Measurements from ENCODE around the gene THOC6.

THOC6 gene

DNA sequence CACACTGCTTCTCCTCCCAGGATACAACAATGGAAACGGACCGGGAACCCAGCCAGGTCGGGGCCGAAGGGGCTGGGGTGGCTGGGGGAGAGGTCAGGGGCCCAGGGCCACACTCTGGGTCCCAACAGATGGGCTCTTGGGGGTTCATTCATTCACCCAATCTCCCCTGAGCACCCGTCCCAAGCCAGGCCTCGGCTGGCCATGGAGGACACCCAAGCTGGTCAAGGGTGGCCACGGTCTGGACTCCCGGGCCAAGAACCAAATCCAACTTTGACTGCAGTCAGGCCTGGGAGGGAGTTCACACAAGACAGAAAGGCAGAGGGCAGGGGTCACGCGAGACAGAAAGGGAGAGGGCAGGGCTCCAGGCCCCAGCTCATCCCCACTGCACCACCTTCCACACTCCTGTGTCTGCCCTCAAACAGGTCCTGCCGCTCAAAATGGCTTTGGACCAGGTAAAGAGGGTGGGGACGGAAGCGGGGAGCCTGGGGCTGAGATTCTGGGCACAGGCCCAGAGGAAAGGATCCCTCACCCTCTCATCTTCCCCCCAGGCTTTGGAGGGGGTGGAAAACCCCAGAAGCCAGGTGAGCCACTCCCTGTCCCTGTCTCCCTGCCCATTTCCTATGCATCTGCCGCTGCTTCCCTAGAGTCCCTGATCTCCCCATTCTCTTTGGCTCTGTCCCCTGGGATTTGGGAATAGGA, 31.3 kb upstream of the THOC6 start:
- Histone ChIP-seq H3K4me3 (ENCODE audit: low read length) (no peak overlapping the region), H3K27me3 (ENCODE audit: insufficient read depth, low read length) (no peaks in the 10 kb centered on the region), H3K36me3 (ENCODE audit: insufficient read depth, low read length) (no peaks in the 10 kb centered on the region), H3K9ac (ENCODE audit: low read depth, low read length) (no peak overlapping the region), H3K27ac (ENCODE audit: low read depth, low read length) (no peak overlapping the region), H3K4me1 (ENCODE audit: insufficient read depth, low read length) (peaks cover 16% of the 10 kb centered on the region), H3K9me3 (ENCODE audit: insufficient read depth, low read depth, low read length) (no peaks in the 10 kb centered on the region)
- WGBS = 92% methylated on average over 11 of the region's 14 CpGs

DNA sequence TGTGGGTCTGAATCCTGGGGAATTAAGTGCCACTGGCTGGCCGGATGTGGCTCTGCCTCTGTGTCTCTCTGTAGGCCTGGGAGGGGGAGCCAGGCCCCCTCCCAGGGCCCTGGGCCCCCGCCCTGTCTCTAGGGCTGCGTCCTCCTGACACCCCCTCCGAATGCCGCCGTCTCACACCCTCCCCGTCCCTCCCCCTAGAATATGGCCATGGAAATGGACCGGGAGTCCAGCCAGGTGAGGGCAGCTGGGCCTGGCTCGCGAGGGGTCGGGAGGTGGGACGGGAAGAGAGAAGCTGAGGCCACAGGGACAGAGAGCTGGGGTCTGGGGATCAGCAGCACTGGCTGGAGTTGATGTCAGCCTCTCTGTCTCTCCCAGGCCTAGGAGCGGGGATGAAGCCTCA, 27.5 kb upstream of the THOC6 start:
- H3K9ac ChIP-seq (ENCODE audit: low read depth, low read length) = no peak overlapping the region
- H3K9me3 ChIP-seq (ENCODE audit: insufficient read depth, low read depth, low read length) = no peaks in the 10 kb centered on the region
- H3K36me3 ChIP-seq (ENCODE audit: insufficient read depth, low read length) = no peaks in the 10 kb centered on the region
- no peak overlapping the region for H3K4me3 ChIP-seq (ENCODE audit: low read length)
- no peaks in the 10 kb centered on the region for H3K27me3 ChIP-seq (ENCODE audit: insufficient read depth, low read length)
- WGBS = 86% methylated on average over 13 of the region's 13 CpGs
- H3K4me1 ChIP-seq (ENCODE audit: insufficient read depth, low read length) = no peaks in the 10 kb centered on the region
- no peak overlapping the region for H3K27ac ChIP-seq (ENCODE audit: low read depth, low read length)

DNA sequence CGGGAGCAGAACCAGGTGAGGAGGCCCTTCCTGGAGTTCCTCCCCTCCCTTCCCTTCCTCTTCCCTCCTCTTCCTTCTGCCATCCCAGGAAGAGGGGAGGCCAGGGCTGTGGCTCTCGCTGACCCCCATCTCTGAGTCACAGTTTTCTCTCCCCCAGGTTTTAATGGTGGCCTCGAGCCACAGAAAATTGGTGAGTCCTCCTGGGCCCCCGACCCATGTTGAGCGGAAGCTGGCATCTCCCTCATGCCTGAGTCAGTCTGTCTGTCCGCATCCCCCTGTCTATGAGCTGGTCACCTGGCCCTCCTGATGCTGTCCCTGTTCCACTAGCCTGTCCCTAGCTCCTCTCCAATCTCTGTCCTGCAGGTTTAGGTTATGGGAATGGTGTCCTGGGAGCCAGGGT, 23.9 kb upstream of the THOC6 start:
- no peak overlapping the region for H3K4me3 ChIP-seq (ENCODE audit: low read length)
- no peak overlapping the region for H3K27ac ChIP-seq (ENCODE audit: low read depth, low read length)
- H3K9me3 ChIP-seq (ENCODE audit: insufficient read depth, low read depth, low read length) = no peaks in the 10 kb centered on the region
- 92% methylated on average over 6 of the region's 6 CpGs for WGBS
- H3K9ac ChIP-seq (ENCODE audit: low read depth, low read length) = no peak overlapping the region
- no peaks in the 10 kb centered on the region for H3K27me3 ChIP-seq (ENCODE audit: insufficient read depth, low read length)
- no peaks in the 10 kb centered on the region for H3K36me3 ChIP-seq (ENCODE audit: insufficient read depth, low read length)
- no peaks in the 10 kb centered on the region for H3K4me1 ChIP-seq (ENCODE audit: insufficient read depth, low read length)

DNA sequence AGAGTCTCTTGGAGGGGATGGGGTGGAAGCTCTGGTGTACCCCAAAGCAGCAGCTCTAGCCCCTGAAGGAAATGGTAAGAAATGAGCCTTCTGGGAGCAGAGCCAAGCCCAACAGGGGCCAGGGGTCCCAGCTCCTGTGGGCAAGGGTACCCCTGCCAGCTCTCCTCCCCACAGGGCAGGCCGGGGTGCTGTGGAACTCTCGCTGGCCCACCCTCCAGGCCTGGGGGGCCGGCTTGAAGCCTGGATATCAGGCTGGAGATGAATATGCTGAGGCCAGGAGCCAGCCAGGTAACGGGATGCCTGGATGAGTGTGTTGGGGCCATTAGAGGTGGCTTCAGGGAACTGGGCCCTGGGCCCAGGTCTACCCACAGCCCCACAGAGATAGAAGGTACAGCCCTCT, 23.3 kb upstream of the THOC6 start:
- H3K4me1 ChIP-seq (ENCODE audit: insufficient read depth, low read length) = no peaks in the 10 kb centered on the region
- no peaks in the 10 kb centered on the region for H3K9me3 ChIP-seq (ENCODE audit: insufficient read depth, low read depth, low read length)
- no peak overlapping the region for H3K4me3 ChIP-seq (ENCODE audit: low read length)
- H3K27me3 ChIP-seq (ENCODE audit: insufficient read depth, low read length) = no peaks in the 10 kb centered on the region
- H3K9ac ChIP-seq (ENCODE audit: low read depth, low read length) = no peak overlapping the region
- no peaks in the 10 kb centered on the region for H3K36me3 ChIP-seq (ENCODE audit: insufficient read depth, low read length)
- WGBS = 90% methylated on average over 4 of the region's 4 CpGs
- H3K27ac ChIP-seq (ENCODE audit: low read depth, low read length) = no peak overlapping the region

DNA sequence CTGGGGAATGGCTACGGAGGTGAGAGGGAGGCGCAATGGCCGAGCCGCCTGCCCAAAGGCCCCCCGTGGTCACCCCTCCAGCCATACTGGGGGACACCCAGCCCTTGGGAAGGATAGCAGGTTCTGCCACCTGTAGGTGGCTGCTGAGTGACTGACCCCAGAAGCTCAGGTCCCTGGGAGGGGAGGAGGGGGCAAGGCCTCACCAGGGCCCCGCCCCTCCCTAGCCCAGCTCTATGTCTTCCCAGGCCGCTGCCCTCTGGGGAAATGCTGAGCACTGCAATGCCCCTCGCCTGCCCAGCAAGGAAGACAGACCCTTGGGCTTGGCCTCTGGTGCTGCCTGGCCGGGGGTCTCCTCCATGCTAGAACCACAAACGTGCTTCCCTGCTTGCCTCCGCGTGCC, 22.5 kb upstream of the THOC6 start:
- Histone ChIP-seq H3K4me1 (ENCODE audit: insufficient read depth, low read length) (peaks cover 4% of the 10 kb centered on the region; the same call in 1 of the 2 replicates), H3K27me3 (ENCODE audit: insufficient read depth, low read length) (no peaks in the 10 kb centered on the region), H3K9me3 (ENCODE audit: insufficient read depth, low read depth, low read length) (no peaks in the 10 kb centered on the region), H3K9ac (ENCODE audit: low read depth, low read length) (no peak overlapping the region), H3K27ac (ENCODE audit: low read depth, low read length) (no peak overlapping the region), H3K36me3 (ENCODE audit: insufficient read depth, low read length) (no peaks in the 10 kb centered on the region), H3K4me3 (ENCODE audit: low read length) (no peak overlapping the region)
- WGBS = 76% methylated on average over 12 of the region's 12 CpGs

DNA sequence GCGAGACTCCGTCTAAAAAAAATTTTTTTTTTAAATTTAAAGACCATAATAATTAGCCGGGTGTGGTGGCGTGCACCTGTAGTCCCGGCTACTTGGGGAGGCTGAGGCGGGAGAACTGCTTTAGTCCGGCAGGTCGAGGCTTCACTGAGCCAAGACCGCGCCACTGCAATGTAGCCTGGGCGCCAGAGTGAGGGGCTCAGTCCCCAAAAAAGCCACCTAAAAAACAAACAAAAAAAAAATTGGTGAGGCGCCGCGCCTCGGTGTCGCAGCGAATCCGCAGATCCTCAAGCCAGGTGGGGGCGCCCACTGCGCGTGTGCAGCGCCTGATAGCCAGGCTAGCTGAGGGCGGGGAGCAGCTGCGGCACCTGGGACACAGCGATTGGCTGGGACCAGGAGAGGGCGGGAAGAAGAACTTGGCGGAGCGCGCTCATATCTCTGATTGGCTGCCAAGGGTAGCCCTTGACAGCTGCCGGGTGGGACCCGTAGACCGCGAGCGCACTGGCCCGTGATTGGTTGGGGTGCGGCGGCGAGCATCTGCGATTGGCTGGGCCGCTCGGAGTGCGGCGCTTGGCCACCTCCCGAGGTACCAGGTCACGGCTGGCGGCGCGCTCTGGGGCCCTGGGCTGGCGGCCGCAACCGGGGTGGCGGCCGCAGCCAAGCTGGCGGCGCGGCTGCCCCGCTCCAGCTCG, 20.1 kb upstream of the THOC6 start:
- WGBS = 10% methylated on average over 58 of the region's 58 CpGs
- Histone ChIP-seq H3K4me1 (ENCODE audit: insufficient read depth, low read length) (peaks cover 24% of the 10 kb centered on the region), H3K27me3 (ENCODE audit: insufficient read depth, low read length) (no peaks in the 10 kb centered on the region), H3K9me3 (ENCODE audit: insufficient read depth, low read depth, low read length) (no peaks in the 10 kb centered on the region), H3K27ac (ENCODE audit: low read depth, low read length) (no peak overlapping the region), H3K4me3 (ENCODE audit: low read length) (peak overlapping the region; percentile 29; the same call in 1 of the 2 replicates), H3K36me3 (ENCODE audit: insufficient read depth, low read length) (no peaks in the 10 kb centered on the region), H3K9ac (ENCODE audit: low read depth, low read length) (no peak overlapping the region)

DNA sequence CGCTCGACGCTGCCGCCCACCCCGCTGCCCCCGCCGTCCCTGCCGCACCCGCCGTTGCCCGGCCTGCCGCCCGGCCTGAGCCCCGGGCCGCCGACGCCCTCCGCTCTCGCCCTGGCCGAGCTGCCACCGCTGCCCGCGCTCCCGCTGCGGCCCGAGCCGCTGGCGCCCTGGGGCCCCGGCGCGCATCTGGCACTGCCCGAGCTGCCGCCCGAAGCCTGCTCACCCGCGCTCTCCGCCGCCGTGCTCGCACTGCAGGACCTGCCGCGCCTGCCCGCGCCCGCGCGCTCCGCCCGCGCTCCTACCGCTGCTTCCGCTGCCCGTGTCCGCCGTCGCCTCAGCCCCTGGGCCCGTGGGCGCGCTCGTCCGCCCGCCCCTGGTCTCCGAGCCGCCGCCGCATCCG, 19.5 kb upstream of the THOC6 start:
- H3K9me3 ChIP-seq (ENCODE audit: insufficient read depth, low read depth, low read length) = no peaks in the 10 kb centered on the region
- H3K4me3 ChIP-seq (ENCODE audit: low read length) = peak overlapping the region; percentile 29; the same call in 1 of the 2 replicates
- H3K36me3 ChIP-seq (ENCODE audit: insufficient read depth, low read length) = no peaks in the 10 kb centered on the region
- H3K27me3 ChIP-seq (ENCODE audit: insufficient read depth, low read length) = no peaks in the 10 kb centered on the region
- H3K4me1 ChIP-seq (ENCODE audit: insufficient read depth, low read length) = peaks cover 30% of the 10 kb centered on the region
- no peak overlapping the region for H3K27ac ChIP-seq (ENCODE audit: low read depth, low read length)
- WGBS = under 1% methylated on average over 67 of the region's 67 CpGs
- no peak overlapping the region for H3K9ac ChIP-seq (ENCODE audit: low read depth, low read length)

DNA sequence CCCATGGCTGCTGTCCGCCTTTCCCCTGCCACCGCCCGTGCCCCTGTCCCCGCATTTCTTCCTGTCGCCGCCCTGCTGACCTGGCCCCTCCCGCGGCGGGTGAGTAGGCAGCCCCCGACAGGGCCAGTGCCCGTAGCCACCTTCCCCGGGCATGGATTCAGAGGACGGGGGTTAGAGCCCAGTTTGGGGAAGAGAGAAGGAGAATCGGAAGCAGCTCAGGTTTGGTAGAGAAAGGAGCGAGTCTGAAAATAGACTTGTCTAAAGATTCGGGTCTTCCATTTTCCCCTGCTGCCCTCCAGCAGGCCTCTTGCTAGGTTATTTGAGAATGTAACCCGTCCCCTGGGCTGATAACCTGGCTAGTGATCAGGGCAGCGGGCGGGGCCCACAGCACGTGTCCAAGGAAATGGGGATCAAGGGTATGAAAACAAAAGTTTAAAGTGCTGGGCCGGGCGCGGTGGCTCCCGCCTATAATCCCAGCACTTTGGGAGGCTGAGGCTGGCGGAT, 19.0 kb upstream of the THOC6 start:
- 2% methylated on average over 25 of the region's 25 CpGs for whole genome bisulfite sequencing
- no peaks in the 10 kb centered on the region for H3K27me3 ChIP-seq (ENCODE audit: insufficient read depth, low read length)
- H3K36me3 ChIP-seq (ENCODE audit: insufficient read depth, low read length) = no peaks in the 10 kb centered on the region
- peak overlapping the region; percentile 60; the same call in 1 of the 2 replicates for H3K9ac ChIP-seq (ENCODE audit: low read depth, low read length)
- H3K4me1 ChIP-seq (ENCODE audit: insufficient read depth, low read length) = peaks cover 35% of the 10 kb centered on the region
- peak overlapping the region; percentile 83; the same call in 1 of the 2 replicates for H3K27ac ChIP-seq (ENCODE audit: low read depth, low read length)
- no peaks in the 10 kb centered on the region for H3K9me3 ChIP-seq (ENCODE audit: insufficient read depth, low read depth, low read length)
- peak overlapping the region; percentile 65 for H3K4me3 ChIP-seq (ENCODE audit: low read length)

DNA sequence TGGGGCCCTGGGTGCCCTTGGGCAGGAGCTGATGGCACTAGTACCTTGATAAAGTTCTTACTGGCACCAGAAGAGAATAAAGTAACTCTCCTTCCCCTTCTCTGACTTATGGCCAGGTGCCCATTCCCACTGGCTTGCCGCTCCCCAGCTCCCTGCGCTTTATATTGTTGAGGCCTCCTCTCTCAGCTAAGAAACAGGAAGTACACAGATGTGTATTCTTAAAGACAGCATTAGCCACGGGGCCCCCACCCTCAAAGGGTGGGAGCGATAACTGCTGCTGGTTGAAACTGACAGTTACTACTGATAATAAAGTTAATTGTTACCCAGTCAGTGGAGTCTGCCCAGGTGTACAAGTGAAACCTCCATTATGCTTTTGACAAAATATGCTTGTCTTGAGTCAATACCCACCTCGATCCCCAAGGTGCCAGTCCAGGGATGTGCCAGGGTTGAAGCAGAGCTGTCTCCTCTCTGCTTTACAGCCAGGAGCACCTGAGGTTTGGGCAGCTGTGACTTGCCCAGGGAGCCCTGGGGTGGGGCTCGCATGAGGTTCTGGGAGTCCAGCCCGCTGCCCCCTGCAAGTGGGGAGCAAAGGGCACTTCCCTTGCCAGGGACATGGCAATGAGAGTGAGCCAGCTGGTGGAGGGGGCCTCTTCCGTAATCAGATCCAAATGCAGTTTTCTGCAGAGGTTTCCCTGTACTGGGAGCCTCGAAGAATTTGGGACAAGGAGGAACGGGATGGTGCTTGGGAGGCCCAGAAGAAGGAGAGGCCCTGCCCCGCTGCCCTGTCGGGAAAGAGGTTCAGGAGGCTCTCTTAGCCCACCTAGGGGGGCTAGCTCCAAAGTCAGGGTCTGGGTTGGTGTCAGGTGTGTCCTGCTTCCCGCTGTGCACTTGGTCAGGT, 16.5 kb upstream of the THOC6 start:
- no peaks in the 10 kb centered on the region for H3K9me3 ChIP-seq (ENCODE audit: insufficient read depth, low read depth, low read length)
- H3K36me3 ChIP-seq (ENCODE audit: insufficient read depth, low read length) = no peaks in the 10 kb centered on the region
- peak overlapping the region; percentile 98 for H3K27ac ChIP-seq (ENCODE audit: low read depth, low read length)
- peak overlapping the region; percentile 86 for H3K9ac ChIP-seq (ENCODE audit: low read depth, low read length)
- peak overlapping the region; percentile 44 for H3K4me3 ChIP-seq (ENCODE audit: low read length)
- H3K4me1 ChIP-seq (ENCODE audit: insufficient read depth, low read length) = peaks cover 41% of the 10 kb centered on the region
- 42% methylated on average over 13 of the region's 13 CpGs for WGBS
- H3K27me3 ChIP-seq (ENCODE audit: insufficient read depth, low read length) = peaks cover 9% of the 10 kb centered on the region

DNA sequence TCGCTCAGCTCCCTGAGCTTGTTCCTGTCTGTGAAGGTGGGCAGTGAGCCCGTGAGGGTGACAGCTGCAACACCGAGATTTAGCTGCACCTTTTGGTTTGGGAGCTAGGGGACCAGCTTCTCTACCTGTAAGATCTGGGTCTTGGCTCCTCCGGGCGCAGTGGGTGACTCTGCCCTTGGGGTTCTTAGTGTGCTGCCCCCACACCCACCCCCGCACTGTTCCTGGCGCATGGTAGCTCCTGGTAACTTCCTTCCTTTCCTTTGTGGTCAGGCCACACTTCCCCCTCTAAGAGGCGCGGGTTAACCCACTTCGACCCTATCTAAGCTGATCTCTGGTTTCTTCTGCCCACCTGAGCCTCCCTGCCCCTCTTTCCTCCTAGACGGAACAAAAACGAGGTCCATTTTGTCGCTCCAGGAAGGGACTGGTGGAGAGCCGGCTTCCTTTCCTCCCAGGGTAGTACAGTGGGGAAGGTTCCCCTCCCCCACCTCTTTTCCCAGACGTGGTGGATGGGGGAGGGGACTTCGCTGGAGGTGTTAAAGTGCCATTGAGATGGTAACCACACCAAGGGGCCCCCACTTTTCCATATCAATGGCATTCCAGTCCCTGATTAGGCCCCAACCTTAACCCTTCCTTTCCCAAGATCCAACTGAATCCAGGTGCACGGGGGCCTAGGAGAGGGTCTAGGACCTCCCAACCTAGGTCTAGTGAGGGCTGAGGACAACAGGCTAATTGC, 15.7 kb upstream of the THOC6 start:
- H3K4me3 ChIP-seq (ENCODE audit: low read length) = peak overlapping the region; percentile 44
- H3K4me1 ChIP-seq (ENCODE audit: insufficient read depth, low read length) = peaks cover 44% of the 10 kb centered on the region
- H3K9me3 ChIP-seq (ENCODE audit: insufficient read depth, low read depth, low read length) = no peaks in the 10 kb centered on the region
- WGBS = 3% methylated on average over 13 of the region's 17 CpGs
- H3K9ac ChIP-seq (ENCODE audit: low read depth, low read length) = peak overlapping the region; percentile 86
- H3K36me3 ChIP-seq (ENCODE audit: insufficient read depth, low read length) = no peaks in the 10 kb centered on the region
- peak overlapping the region; percentile 98 for H3K27ac ChIP-seq (ENCODE audit: low read depth, low read length)
- H3K27me3 ChIP-seq (ENCODE audit: insufficient read depth, low read length) = peaks cover 11% of the 10 kb centered on the region

All from HUES64 (cell line).